HG03432 (cell line): ENCODE measurements around the gene ARID3B.
"Not testable (repeated sequence)": the region's sequence is repeated elsewhere in the genome, so short reads cannot be mapped to it uniquely, and the experiment has no call there.

Source experiments
- ATAC-seq: cut with Tn5 transposase; IDR thresholded peaks from one replicate; pipeline ENCODE4 v1.9.1; 2021; ENCODE audit warnings: mild to moderate bottlenecking, moderate library complexity; ENCODE audit not compliant: unreplicated experiment

ARID3B gene

DNA sequence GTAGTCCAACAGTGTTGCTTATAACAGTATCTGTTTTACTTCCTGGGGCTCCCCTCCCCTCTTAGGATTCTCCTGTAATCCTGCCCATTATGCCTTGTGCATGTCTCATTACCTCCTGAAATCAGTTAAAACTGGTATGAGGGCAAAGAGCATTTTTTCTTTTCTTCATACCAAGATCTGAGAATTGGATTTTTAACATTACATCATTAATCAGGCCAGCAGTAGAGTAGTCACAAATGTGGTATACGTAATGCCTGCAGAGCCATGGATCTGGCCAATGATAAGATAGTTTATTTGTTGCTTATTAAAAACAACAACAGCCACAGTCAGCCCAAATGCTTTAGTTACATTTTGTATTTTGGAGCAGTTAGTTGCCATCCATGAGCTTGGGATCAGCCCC, 23.2 kb downstream of the ARID3B start:
- no peak for ATAC-seq

DNA sequence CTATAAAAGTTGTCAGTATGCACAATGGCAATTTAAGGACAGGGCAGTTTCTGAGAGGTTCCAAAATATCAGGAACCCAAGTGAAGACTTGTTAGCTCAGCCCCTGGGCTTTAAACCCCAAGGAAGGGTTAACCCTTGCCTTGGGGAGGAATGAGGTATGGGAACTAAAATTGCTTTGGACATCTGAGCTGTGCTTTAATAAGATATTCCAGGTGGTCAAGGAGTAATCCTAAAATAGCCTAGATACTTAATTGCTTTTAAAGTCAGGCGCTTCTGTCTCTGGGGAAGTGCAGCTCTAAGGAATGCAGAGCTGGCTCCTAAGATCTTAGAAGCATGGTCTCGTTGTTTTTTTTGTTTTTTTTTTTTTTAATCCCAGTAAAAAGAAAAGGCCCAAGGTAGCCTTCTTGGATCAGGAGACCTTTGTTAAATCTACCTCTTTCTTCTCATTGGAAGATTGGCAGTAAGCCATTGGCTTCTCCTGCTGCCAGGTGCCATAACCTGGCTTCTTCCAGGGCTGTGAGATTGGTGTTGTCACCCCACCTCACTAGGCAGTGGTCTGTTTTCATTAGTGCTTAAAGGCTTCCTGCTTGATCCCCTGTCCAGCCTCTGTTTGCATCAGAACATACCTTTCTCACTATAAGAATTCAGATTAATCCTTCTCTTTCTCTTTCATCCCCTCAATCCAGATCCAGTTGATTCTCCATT, 24.5 kb downstream of the ARID3B start:
- no peak for ATAC-seq

DNA sequence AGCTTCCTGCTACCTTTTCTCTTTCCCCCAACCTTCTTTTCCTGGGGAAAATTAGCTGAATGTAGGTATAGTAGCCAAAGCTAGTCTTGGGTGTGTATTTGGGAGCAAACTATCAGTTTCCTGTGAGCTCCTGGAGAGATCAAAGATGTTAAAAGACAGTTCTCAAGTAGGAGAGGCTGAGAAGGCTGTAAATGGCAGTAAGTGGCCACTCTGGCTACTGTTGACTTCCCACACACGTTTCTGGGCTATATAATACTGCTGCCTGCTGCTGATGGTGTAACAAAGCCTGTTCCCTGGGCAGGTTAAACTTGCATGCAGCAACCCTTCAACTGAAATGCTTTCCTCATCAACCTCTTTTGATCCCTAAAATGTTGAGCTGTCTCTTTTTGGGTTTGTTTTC, 27.6 kb downstream of the ARID3B start:
- no peak for ATAC-seq

DNA sequence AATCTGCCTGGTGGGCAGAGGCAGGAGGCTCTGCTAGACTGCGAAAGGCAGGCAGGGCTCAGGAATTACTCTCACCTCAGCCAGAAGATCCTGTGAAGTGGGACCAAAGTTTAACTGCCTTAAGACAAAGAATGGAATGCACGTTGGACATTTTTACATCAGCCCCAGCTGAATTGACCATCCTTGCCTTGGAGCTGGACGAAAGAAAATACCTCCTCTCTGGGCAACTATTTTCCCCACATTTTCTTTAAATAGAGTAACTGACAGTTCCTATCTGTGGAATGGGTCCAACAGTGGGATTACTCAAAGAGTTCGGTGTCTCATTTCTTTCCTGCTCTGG, 28.7 kb downstream of the ARID3B start:
- ATAC-seq = no peak

DNA sequence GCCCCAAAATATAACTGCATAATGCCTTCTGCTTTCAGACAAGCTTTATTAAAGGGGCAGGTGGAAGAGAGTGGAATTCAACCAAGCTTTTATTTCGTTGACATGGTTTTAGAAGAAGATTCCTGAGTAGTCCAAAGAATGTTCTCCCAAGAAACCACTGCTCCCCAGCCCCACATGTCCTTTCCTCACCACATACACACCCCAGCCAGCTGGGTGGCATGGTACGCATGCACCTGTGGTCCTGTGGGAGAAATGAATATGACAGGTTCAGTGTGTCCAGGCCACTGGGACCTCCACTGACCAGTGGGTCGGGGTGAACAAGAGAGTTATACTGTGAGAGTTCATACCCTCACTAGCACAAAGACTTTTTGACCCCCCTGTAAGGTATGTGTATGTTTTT, 30.2 kb downstream of the ARID3B start:
- ATAC-seq = no peak

DNA sequence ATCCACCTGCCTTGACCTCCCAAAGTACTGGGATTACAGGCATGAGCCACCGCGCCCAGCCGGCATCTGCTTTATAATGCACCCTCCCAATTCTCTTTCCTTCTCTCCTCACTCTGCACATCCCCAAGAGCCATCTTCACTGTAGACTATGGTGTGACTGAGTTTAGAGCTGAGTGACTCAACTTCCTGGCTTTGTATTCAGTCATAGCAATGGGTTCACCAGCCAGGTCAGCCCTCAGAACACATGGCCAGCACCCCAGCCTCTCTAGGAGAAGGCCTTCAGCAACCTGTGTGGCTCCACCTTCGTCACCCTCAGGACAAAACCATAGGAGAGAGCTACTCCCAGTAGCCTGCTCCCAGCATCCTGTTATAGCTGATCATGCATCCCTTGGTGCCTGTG, 33.0 kb downstream of the ARID3B start:
- no peak for ATAC-seq

DNA sequence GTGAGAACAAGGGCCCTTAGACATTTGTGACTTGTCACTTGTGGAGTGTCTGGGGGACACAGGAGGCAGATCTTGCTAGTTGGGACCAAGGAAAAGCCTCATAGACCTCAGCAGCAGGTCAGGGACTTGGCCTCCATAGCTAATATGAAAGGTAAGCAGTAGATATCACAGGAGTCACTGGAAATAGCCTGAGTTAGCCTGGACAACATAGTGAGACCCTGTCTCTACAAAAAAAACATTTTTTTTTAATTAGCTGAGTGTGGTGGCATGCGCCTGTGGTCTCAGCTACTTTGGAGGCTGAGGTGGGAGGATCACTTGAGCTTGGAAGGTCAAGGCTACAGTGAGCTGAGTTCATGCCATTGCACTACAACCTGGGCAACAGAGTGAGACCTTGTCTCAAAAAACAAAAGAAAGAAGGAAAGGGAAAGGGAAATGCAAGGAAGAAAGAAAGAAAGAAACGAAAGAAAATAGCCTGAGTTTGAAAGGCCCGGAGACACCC, 37.5 kb downstream of the ARID3B start:
- no peak for ATAC-seq

DNA sequence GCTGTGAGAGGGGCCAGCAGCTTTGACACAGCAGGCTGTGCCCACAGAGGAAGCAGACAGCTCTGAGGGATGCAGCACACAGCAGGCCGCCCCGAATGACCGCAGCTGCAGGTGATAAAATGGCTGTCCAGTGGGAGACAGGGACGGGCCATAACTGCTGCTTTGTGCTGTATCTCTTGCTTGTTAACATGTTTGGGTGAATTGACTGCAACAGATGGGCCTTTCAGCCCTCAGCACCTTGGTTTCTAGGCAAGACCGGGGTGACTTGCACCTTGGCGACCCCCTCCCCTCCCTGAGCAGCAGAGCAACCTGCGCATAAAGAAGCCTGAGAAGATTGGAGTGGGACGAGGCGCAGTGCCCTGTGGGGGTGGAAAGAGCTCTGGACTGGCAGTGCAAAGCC, 38.0 kb downstream of the ARID3B start:
- ATAC-seq = no peak

DNA sequence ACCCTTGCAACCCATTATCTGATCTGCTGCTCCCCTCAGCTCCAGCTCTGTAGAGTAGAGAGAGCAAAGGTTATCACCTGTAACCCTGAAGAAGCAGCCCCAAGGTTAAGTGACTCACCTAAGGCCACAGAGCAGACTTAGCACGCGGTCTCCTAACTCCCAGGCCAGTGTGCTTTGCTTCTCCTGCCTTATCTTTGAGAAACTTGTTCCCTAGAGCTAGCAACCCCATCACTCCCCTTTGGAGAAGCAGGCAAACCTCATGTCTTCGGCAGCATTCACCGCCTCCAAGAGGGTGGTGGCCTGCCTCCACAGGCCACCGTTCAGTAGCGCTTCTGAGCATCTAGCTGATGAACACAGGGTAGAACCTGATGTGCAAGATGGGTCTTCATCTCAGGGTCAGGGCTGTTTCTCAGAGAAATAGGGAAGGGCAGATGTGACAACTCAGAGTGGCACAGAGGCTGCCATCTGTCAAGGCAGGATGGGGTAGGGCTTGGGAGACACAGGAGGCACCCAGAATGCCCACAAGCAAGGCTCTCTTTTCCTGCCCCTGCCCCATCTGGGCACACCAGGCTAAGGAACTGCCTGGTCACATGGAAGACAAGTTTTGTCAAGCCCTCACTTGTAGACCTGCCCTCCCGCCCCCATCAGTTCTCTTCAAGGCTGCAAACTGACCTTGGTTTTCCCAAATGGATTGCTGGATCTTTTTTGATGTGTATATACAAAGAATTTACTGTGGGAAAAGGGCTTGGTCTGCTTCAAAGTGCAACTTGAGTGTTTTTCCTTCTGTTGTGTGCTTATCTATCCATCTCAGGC, 39.7 kb downstream of the ARID3B start:
- ATAC-seq = no peak

DNA sequence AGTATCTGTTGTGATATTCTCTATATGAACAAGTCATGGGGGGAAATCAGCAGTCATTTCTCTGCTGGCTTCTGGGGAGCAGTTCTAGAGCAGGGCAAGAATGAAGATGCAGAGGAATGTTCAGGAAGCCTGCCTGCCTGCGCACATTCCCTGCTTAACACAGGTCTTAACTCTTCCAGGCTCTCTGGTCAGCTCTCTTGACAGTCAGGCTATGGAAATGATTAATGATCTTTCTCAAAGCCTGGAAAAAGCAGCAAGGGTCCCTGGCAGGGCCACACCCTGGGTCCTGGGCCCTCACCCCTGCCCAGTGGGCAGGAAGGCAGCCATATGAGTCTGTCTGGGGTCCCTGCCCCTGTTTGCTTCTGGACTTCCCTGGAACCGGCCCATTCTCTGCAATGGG, 43.2 kb downstream of the ARID3B start:
- ATAC-seq = no peak

DNA sequence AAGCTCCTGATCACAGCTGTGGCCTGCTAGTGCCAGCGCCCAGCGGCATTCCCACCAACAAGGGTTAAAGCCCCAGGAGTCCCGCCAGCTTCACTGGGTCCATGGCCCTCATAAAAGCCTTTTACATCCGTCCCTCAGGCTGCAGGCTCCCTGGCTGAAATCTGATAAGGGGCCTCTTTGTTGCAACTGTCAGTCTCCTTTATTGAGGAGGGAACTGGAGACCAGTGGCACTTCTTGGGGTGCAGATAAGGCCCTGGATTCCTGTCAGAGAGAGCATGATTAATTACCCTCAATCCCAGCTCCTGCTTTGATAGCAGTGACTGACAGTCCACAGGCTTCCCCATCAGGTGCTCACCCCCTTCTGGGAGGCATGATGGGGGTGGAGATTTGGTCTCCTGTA, 43.8 kb downstream of the ARID3B start:
- no peak for ATAC-seq

DNA sequence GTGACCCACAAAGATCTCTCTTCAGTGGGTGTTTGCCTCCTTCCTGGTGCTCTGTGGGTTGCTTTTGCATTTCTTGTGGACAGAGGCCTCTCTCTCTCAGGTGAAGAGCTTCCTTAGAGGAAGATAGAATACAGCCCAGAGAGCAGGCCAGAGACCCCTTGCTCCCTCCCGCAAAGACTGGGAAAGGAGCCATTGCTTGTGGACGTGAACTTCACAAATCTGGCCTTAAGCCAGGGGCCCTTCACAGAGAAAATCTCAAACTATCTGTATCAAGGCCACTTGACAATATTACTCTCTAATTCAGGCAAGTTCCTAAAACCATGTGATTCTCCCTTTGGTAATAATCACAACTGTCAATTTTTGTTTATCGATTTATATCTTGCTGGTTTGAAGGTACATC, 44.2 kb downstream of the ARID3B start:
- no peak for ATAC-seq

DNA sequence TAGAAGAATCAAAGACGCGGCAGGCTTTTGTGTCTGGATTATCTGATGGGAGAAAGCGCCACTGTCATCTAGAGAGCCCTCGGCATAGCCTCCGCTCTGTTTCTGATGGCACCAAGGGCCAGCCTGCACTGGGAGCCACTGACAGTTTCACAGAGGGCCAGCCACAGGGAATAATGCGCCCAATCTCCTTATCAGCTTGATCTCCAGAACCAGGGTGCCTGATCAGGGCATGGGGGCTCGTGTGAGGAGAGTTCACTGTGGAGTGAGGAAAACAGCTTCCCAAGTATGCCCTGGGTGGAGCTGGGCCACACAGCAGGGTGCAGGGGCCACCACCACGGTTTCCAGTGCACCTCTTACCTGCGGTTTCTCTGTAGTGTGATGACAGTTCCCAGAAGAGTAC, 44.8 kb downstream of the ARID3B start:
- no peak for ATAC-seq

DNA sequence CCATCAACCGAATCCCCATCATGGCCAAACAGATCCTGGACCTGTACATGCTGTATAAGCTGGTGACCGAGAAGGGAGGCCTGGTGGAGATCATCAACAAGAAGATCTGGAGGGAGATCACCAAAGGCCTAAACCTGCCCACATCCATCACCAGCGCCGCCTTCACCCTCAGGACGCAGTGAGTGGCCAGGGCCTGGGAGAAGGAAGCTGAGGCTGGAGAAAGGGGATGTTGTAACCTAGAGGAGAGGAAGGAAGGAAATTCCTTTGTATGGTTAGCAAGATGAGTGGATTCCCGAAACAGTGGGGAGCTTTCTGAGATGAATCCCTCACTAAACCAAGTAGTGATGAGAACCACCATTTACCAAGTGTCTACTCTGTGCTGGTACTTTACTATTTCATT, 48.8 kb downstream of the ARID3B start:
- ATAC-seq = no peak

DNA sequence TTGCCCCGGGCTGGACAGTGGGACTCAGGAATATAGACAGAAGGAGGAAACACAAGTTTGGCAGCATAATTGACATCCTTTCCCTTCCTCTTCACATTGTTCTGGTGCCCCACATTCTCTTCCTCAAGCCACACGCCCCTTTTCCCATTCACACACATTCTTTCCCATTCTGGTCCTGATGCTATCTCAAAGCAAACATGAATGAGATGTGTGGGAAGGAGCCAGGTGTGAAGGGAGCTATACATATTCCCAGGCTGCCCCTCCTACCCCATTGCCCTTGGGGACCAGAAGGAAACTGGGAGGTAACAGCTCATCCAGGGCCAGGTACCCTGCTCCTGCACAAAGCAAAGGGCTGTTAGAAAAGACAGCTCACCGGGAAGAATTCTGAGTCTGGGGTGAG, 51.2 kb downstream of the ARID3B start:
- no peak for ATAC-seq

DNA sequence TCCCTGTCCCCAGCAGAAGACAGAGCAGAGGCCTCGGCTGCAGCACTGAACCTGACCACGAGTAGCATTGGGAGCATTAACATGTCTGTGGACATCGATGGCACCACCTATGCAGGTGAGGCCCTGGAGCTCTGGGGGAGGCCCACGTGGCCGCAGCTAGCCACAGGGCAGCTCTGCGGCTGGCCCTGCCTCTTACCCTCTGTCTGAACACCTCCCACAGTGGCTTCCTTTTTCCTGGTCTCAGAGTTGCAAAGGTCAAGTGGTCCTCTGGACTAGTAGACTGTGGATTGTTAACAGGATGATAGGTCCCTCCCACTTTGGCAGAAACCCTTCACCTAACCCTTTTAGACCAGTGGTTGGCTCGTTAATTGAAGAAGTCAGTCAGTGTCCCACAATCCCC, 52.1 kb downstream of the ARID3B start:
- no peak for ATAC-seq

DNA sequence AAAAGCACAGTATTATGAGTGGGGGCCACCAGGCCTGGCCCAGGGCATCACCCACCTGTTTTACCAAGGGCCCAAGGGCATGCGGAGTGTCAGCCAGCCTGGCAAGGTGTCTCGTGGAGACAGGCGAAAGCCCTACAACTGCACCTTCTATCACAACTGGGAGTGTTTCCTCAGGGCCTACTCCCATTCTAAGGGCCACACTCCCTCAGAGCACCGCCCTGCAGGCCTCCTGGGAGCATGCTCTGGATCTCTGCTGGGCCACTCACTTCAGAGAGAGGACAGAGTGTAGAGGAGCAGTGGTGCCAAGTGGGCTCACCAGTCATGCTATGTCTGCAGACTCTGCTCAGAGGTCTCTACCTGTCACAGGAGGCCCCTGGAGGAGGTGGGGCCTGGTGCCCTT, 53.4 kb downstream of the ARID3B start:
- ATAC-seq = no peak

DNA sequence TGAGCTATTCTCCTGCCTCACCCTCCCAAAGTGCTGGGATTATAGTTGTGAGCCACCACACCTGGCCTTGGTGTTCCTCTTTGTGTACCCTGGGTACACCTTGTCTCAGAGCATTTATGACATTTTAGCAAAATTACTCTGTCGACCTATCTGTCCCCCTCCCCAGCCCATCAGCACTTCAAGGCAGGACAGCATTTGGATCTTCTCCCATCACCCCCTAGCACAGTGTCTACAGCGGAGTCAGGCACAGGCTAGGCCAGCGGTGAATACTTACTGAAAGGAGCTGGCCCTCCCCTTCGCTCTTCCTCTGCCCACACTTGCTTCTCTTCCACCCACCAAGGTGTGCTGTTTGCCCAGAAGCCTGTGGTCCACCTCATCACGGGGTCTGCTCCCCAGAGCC, 54.3 kb downstream of the ARID3B start:
- no peak for ATAC-seq

DNA sequence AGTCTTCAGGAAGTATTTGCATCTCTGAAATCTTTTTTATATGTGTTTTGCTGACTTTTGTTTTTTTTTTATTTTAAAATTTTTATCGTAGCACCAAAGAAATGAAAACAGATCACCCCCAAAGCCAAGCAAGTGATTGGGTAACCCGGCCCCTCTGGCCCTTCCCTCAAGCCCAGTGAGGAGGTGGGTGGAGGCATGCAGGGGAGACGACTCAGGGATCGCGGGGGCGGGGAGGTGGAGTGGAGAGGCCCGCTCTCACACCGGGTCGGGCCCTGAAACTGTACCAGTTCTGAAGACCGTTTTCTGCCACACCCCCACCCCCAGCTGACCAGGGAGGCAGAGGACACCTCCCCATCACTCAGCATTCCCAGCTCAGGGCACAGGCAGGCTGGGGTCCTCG, 55.7 kb downstream of the ARID3B start:
- ATAC-seq = not testable (repeated sequence)

DNA sequence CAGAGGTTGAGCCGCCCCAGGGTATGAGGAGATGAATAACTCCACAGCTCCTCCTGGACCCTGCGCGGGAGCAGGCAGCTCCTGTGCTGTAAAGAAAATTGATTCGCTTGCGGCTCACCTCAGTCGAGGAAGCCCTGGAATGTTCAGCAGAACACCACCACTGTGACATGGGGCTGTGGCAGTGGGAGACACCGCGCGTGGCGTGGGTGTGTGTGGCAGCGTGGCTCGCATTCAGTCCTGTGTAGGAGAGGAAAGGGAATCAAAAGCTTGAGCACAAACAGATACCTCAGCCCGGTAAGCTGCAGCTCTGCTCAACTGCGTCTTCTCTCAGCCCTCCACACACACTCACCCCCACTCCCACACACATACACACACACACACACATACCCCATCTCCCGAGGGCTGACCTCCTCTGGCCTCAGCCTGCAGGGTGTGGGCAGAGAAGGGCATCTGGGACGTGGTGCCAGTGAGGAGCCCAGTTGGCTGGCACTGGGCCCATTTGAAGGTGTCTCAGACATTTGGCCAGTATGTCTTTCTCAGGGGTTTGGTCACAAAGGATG, 56.2 kb downstream of the ARID3B start:
- ATAC-seq = peak; percentile 2

DNA sequence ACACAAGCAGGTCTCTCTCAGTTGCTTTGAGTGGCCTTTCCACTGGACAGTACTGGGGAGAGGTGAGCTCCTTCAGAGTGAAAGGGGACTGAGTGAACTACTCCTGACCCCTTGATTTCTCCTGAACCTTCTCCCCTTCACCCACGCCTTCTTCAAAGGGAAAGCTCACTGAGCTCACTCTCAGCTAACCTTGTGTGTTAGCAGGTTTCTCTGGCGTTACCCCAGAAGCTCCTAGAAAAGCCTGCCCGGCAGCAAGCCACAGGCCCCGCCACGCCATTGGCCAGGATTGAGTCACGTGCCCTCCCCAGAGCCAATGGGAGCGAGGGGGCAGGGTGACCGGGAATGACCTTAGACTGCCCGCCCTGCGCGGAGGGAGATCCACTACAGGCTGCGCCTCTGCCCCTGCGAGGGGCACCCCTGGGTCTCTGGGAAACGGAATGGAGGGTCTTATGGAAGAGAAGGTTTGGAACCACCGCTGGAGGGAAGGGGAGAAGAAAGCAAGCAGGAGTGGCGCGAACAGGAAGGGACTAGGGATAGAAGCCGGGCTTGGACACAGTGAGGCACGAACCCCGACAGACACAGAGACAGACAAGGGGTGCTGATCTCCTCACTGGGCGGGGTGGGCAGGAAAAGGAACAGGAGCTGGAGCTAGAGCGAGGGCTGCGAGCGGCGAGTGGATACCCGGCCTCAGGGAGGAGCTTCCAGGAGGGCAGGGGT, 57.3 kb downstream of the ARID3B start:
- ATAC-seq = peak; percentile 86

DNA sequence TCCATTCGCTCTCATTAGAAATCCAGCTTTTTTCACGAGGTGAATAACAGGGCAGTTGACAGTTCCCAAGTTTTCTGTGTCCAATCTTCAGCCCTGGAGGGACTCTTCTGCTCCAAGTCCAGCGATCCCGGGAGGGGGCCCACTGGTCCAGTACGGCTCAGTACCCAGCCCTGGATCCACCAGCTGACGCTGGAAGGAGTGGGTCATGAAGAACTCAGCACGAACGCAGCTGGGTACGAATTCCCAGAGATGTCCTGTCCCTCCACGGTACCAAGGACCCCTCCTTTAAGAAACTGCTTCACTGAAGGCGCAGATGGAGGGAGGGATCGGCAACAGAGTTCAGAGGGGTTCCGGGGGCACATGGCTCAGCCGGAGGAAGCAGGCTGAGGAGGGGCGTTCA, 58.1 kb downstream of the ARID3B start:
- no peak for ATAC-seq
